Measurements from ENCODE around the gene LRRC72.

LRRC72 gene

DNA sequence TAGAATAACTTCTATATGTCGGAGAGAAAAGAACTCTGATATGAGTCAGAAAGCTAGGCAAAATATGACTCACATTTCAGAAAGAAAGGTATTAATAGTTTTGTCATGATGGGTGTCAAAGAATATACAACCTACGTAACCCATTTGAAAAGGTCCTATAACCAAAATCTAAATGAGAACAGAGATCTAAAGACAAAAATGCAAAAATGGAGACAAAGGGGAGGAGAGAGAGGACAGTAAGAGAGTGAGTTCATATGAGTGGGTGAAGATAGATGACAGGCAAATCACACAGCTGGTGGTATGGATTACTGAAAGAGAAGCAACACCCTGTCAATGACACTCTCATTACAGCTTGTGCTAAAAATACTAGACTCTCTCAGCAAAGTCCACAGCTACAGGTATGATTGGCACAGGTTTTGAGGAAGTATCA lies 93.4 kb downstream of the LRRC72 start:
- Histone ChIP-seq H4K20me1 (ENCODE audit: insufficient read depth) (no peaks in the 10 kb centered on the region), H3K27me3 (ENCODE audit: insufficient read depth, low read depth) (no peaks in the 10 kb centered on the region), H3K27ac (no peak overlapping the region), H2AFZ (ENCODE audit: low read depth) (no peak overlapping the region), H3K79me2 (ENCODE audit: insufficient read depth, low read depth) (no peaks in the 10 kb centered on the region), H3K4me1 (ENCODE audit: low read depth, poor library complexity, severe bottlenecking) (no peaks in the 10 kb centered on the region), H3K9ac (no peak overlapping the region), H3K4me2 (no peak overlapping the region), H3K4me3 (IDR thresholded peaks at IDR 0.05; ENCODE audit: insufficient read depth, low read depth, low read length) (no peak overlapping the region), H3K36me3 (ENCODE audit: insufficient read depth) (no peaks in the 10 kb centered on the region)
- TF ChIP-seq, protein P1, sequence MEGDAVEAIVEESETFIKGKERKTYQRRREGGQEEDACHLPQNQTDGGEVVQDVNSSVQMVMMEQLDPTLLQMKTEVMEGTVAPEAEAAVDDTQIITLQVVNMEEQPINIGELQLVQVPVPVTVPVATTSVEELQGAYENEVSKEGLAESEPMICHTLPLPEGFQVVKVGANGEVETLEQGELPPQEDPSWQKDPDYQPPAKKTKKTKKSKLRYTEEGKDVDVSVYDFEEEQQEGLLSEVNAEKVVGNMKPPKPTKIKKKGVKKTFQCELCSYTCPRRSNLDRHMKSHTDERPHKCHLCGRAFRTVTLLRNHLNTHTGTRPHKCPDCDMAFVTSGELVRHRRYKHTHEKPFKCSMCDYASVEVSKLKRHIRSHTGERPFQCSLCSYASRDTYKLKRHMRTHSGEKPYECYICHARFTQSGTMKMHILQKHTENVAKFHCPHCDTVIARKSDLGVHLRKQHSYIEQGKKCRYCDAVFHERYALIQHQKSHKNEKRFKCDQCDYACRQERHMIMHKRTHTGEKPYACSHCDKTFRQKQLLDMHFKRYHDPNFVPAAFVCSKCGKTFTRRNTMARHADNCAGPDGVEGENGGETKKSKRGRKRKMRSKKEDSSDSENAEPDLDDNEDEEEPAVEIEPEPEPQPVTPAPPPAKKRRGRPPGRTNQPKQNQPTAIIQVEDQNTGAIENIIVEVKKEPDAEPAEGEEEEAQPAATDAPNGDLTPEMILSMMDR (conservative IDR thresholded peaks at IDR 0.05; ENCODE audit: low read depth, low read length) = no peak

DNA sequence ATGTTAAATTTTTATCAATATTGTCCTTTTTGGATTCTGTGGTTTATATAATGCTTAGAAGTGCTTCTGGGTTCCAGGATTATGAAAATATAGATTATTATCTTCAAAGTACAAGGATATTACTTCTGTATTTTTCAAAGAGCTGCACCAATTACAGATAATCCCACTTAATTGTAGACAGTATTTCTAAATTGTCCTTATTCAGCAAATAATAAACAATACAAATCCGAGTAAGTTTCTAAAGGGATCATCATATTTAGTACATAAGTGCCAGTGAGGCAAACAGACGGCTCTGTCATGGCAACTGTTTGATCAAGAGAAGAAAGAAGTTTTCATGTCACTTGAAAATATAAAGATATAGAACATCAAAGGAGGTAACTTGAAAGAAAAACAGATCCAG lies 99.8 kb downstream of the LRRC72 start:
- Histone ChIP-seq H3K4me3 (IDR thresholded peaks at IDR 0.05; ENCODE audit: insufficient read depth, low read depth, low read length) (no peak overlapping the region), H2AFZ (ENCODE audit: low read depth) (no peak overlapping the region), H3K27ac (no peak overlapping the region), H3K79me2 (ENCODE audit: insufficient read depth, low read depth) (no peaks in the 10 kb centered on the region), H3K36me3 (ENCODE audit: insufficient read depth) (no peaks in the 10 kb centered on the region; the same call in 1 of the 2 replicates), H3K27me3 (ENCODE audit: insufficient read depth, low read depth) (no peaks in the 10 kb centered on the region), H3K4me2 (no peak overlapping the region), H3K9ac (no peak overlapping the region), H3K4me1 (ENCODE audit: low read depth, poor library complexity, severe bottlenecking) (no peaks in the 10 kb centered on the region), H4K20me1 (ENCODE audit: insufficient read depth) (no peaks in the 10 kb centered on the region)
- TF ChIP-seq, protein P1 (conservative IDR thresholded peaks at IDR 0.05; ENCODE audit: low read depth, low read length) = no peak

DNA sequence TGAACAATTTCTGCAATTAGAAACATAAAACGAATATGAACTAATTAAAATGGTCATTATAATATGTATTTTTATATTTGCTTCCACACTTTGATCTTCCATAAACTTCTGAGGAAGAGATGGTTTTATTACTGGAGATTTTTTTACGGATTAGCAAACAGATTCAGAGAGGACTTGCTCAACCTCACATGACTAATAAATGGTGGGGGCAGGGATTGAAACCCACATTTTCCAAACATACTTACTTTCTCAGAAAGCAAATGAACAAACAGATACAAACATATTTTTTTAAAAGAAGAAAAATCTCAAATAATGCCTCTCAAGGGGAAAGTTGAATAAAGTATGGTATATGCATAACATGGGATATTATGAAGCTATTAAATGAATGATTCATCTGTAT lies 100.6 kb downstream of the LRRC72 start:
- Histone ChIP-seq H3K4me1 (ENCODE audit: low read depth, poor library complexity, severe bottlenecking) (no peaks in the 10 kb centered on the region), H4K20me1 (ENCODE audit: insufficient read depth) (no peaks in the 10 kb centered on the region), H3K4me3 (IDR thresholded peaks at IDR 0.05; ENCODE audit: insufficient read depth, low read depth, low read length) (no peak overlapping the region), H3K4me2 (no peak overlapping the region), H2AFZ (ENCODE audit: low read depth) (no peak overlapping the region), H3K9ac (no peak overlapping the region), H3K27ac (no peak overlapping the region), H3K79me2 (ENCODE audit: insufficient read depth, low read depth) (no peaks in the 10 kb centered on the region), H3K27me3 (ENCODE audit: insufficient read depth, low read depth) (no peaks in the 10 kb centered on the region), H3K36me3 (ENCODE audit: insufficient read depth) (no peaks in the 10 kb centered on the region; the same call in 1 of the 2 replicates)
- TF ChIP-seq, protein P1 (conservative IDR thresholded peaks at IDR 0.05; ENCODE audit: low read depth, low read length) = no peak

DNA sequence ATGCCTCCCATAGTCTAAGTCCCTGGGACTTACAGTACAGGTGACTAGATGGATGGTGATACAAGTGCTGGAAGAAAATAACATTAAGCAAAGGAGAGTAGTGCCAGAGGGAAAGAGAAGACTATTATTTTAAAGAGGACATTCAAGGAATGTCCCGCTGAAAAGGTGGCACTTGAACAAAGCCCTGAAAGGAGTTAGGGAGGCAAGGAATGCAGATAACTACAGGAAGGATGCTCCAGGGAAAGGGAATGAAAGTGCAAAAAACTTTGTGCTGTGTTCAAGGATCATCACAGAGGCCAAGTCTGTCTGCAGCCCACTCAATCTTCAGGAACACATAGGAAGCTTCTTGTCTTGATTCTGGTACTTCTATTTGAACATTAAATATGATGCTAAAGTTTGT lies 104.0 kb downstream of the LRRC72 start:
- Histone ChIP-seq H3K27me3 (ENCODE audit: insufficient read depth, low read depth) (no peaks in the 10 kb centered on the region), H3K4me3 (IDR thresholded peaks at IDR 0.05; ENCODE audit: insufficient read depth, low read depth, low read length) (no peak overlapping the region), H3K79me2 (ENCODE audit: insufficient read depth, low read depth) (no peaks in the 10 kb centered on the region), H2AFZ (ENCODE audit: low read depth) (no peak overlapping the region), H3K4me1 (ENCODE audit: low read depth, poor library complexity, severe bottlenecking) (no peaks in the 10 kb centered on the region), H3K9ac (no peak overlapping the region), H4K20me1 (ENCODE audit: insufficient read depth) (no peaks in the 10 kb centered on the region), H3K36me3 (ENCODE audit: insufficient read depth) (no peaks in the 10 kb centered on the region; the same call in 1 of the 2 replicates), H3K4me2 (no peak overlapping the region), H3K27ac (no peak overlapping the region)
- TF ChIP-seq, protein P1 (conservative IDR thresholded peaks at IDR 0.05; ENCODE audit: low read depth, low read length) = no peak
